ENCODE measurements around the gene HK2.
"Not testable (repeated sequence)": the region's sequence is repeated elsewhere in the genome, so short reads cannot be mapped to it uniquely, and the experiment has no call there.

The HK2 gene

DNA sequence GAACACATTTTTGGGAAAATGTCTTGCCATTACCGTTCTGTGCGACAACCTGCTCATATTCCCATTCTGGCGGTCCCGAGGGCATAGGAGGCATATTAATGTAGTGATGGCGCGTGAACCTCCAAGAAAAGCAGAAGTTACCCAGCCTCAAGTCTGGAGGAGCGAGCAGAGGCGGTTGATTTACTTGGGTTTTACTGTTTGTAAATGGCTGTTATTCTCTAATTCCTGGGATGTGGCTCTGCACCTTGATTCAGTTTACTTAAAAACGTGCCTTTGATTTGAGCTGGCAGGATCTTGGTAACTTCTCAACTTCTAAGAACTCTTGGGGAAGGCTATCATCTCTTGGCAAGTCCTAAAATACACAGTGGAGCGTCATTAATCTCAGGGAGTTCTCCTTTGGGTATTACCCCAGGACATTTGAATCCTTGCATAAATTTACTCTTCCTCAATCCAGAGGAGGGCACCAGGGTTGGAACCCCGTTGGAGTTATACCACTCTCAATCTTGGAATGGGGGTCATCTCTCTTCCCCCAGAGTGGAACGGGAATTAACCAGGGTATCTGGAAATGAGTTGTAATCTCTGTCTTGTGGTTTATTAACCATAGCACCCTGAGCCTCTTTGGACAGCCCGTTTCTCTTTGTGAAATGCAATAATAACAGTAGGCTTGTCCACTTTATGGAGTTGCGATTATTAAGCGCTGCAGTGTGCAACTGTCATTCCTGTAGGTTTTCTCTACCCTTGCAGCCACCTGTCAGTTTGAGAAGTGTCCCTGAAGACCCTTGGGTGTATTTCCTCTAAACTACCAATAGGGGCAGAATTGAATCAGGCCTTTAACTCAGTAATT is 2.1 kb downstream of the HK2 start:
- DNase-seq = peak; percentile 68

DNA sequence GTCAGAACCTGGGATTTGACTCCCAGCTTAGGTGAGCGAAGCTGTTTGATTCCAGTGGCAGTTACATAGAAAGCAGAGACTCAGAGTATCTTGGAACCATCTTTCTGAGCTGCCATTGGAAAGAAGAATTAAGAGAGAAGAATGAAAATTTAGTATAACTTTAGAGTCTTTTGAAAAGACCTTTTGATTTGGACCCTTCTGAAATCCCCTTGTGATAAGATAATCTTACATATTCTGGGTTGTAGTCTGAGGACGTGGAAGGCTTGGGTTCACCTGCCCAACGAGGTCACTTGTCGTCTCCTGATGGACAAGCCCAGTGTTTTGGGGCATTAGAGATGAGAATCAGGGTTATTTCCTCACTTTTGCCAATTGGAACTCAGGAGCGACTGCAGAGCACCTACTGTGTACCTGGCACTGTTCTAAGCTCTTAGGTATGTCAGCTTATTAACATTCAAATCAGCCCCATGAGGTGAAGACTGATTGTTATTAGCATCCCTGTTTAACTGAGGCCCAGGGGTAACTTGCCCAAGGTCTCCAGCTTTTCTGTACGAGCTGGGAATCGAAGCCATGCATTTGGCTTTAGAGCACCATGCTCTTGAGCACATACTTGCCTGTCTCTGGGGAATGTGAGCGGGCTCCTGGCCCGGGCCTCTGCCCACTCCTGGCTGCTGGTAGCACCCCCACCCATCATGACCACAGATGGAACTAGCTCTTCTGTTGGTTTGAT is 2.9 kb downstream of the HK2 start:
- DNase-seq = no peak

DNA sequence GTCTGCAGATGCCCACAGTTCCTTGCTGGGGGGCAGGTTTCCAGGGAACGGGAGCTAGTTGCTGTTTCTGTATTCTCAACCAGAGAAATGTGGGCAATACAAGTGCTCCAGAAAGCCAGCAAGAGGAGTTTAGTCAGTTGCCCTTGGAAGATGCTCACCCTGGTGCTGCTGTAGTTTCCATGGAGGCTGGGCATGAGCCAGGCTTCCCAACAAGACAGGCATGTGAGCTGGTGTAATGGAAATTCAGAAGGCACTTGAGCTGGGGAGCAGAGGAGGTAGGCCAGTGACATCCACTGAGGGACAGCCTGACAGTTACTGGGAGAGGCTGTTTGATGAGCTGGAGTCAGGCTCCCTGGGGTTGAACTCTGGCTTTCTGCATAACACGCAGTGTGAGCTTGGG is 7.7 kb downstream of the HK2 start:
- no peak for DNase-seq

DNA sequence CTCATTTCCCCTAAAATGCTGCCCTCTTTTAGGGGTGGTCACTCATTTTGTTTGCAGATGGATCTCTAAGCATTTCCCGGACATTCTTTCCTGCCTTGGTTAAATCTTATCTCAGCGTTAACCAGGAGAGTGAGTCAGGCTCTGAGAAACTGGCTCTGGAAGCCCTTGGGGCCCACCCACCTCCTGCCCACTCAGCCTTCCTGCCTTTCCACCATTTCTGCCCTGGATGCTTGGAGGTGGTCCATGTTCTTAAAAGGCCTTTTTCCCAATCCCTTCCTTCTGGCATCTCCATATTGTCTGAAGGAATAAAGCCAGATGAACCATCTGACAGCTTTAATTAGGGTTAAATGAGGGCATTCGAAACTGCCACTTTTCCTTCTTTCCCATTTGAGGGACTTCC is 9.5 kb downstream of the HK2 start:
- DNase-seq = no peak

DNA sequence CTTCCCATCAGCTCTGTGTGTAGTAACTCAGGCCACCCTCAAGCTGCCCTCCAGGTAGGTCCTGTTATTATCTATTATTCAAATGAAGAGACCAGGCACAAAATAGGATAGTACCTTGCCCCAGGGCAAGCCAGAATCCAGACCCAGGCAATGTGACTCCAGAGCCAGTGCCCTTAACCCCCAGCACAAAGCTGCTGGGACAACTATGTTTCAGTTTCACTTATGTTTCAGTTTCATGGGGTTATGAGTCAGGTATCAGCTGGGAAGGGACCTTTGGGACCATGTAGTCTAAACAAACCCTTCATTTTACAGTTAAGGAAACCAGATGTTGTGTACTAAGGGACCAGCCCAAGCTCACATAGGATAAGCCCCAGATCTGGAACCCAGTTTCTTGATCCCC is 10.0 kb downstream of the HK2 start:
- no peak for DNase-seq

DNA sequence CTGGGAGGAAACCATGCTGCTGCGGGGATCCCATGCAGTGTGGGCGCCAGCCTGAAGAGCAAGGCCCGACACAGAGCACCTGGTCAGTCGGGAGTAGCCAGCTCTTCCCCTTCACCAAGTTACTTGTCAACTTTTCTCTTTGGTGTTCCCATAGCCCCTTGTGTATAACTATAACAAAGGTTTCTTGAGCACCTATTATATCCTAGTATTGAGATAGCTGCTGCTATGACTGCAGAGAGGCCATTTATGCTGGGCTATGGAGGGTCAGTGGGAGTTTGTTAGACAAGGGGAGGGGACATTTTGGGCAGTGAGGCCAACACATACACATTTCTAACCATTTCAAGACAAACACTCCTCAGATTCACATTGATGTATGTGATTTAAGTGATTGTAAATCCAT is 10.8 kb downstream of the HK2 start:
- DNase-seq = no peak

DNA sequence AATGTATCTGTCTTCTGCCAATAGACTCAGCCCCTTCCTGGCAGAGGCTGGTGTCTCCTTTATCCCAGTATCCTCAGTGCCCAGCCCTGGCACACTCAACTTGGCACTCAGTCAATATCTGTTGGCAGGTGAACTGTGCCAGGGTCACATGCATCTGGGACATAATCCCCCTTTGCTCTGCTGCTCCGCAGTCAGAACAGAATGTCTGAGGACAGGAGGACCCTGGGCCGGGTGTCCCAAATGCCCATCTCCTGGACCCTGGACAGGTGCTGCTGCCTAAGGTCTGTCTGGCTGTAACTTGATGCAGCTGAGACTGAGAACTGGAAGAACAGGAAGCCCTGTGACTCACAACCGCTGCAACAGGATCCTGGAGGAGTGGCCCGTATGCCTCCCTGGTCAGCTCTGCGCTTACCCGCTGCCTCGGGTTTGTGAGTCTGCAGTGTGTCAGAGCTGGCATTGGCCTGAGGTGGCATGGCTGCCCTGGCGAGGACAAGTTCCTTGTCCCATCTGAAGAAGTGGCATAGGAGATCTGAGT is 11.4 kb downstream of the HK2 start:
- DNase-seq = no peak

DNA sequence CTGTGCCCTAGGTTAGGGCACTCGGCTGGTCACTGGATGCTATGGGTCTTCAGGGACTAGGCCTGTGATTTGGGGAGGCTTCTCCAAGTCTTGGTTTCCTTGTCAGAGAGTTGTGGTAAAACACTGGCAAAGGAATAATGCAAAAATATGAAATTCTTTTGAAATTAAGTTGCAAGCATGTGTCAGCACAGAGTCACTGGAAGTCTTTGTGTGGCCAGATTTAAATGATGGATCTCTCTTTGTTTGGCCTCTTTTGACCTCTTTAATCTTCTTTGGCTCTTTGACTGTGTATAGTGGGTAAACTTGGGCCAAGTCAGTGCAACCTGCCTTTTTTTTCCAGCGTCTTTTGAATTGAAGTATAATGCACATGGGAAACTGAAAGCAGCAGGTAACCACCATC is 12.1 kb downstream of the HK2 start:
- no peak for DNase-seq

DNA sequence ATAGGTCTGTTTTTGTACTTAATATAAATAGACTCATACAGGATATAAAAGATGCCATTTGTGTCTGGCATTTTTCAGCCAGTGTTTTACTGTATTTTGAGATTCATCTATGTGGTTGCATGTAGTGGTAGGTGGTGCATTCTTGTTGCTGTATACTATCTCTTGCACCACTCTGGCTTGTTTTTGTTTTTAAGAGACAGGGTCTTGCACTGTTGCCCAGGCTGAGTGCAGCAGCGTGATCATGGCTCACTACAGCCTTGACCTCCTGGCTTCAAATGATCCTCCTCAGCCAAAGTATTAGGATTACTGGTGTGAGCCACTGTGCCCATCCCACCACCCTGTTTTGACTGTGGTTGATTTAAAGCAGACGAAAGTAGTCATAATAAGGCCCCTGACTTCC is 12.6 kb downstream of the HK2 start:
- no peak for DNase-seq

DNA sequence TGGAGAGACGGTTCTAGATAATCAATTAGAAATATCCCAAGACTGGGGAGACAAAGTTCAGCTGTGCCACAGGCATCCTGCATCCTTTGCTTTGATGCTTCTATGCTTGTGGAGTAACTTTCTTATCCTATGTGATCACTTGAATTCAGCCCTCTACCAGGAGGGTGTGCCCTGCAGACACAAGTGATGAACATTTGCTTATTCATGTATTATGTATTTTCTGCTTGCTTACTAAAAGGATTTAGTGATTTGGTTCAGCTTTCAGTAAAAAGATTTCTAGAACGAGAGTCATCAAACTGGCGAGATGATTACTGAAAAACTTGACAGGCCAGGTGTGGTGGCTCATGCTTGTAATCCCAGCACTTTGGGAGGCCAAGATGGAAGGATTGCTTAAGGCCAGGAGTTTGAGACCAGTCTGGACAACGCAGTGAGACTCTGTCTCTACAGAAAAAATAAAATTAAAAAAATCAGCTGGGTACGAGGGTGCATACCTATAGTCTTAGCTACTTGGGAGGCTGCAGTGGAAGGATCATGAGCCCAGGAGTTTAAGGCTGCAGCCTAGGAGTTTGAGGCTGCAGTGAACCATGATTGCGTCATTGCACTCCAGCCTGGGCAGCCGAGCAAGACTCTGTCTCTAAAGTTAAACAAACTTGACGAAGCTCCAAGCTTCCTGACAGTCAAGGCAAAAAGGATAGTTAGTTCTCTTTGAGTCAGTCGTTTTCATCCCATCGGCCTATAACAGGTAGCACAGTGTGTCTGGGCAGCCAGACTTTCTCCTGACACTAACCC is 13.3 kb downstream of the HK2 start:
- no peak for DNase-seq

DNA sequence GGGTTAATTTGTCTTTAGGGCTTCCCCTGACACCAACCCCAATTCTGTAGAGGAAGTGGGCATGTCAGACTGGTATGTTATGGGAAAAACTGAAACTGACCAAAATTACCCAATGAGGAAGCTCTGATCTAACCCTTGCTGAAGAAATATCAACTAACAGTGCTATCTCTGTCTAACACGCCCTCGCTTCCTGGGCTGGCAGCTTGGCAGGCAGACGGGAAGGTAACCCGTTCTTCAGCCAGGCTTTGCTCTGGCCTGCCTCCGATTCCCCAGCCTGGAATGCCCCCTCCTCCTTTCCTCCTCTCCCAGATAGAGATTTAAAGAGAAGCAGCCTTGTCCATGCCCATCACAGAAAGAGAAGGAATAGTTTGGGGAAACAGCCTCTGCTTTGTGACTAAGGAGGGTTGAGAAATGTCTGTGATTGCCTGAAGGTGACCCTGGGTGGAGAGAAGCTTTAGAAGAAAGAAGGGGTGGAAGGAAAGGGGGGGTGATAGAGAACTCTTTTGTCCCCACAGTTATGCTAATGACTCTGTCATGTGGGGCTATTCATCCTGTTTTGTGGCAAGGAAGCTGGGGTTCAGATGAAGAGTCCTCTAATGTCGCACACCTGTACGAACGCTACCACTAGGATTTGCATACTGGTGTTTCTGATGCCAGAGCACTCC is 15.4 kb downstream of the HK2 start:
- DNase-seq = no peak

DNA sequence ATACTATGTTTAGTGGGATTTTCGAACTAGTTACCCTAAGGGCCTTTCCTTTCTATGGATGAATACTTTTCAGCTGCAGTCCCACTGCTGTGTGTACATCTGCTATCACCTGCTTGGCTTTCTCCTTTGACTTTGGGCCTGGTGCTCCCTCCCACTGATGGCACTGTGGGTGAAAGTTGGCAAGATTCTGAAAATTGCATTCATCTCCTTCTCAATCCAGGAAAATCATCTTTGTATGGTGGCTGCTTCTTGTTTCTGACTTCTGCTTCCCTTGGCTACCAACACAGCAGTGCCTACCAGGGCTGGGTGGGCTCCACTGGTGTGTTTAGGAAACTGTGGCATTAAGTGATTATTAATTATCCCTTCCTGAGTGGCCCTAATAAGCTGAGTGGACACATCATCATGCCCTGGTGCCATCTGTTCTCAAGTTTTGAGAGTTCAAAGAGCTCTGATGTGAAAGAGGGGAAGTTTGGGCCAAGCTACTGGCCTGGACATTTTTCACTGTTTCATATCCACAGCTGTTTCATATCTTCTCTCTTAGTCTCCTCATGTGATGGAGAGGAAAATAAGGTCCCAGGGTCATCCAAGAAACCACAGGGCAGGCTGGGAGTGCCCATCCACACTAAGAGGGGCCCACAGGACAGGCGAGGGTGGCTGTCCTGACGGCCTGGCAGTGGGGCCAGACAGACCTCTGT is 16.7 kb downstream of the HK2 start:
- no peak for DNase-seq

DNA sequence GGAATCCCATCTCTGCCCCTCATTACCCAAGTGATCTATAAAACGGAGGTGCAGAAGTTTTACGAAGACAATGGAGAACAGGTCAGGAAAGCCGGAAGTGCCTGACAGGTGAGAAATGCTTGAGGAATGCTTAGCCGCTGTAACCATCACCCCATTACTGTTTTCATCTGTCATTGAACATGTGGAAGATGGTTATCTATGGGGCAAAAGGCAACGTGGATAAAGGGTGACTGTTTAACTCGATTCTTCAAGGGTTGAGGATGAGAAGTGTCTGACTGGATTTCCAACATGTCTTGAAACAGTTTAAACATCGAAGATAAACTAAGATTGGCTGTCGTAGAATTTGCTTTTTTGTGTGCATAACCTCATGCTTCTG is 17.3 kb downstream of the HK2 start:
- DNase-seq = no peak

DNA sequence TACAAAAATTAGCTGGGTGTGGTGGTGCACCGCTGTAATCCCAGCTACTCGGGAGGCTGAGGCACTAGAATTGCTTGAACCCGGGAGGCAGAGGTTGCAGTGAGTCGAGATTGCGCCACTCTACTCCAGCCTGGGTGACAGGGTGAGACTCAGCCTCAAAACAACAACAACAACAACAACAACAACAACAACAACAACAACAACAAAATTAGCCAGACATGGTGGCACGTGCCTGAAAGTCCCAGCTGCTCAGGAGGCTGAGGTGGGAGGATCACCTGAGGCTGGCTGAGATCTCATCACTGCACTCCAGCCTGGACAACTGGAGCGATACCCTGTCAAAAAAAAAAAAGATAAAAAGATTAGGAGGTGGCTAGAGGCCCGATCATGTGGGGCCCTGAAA is 19.4 kb downstream of the HK2 start:
- not testable (repeated sequence) for DNase-seq

DNA sequence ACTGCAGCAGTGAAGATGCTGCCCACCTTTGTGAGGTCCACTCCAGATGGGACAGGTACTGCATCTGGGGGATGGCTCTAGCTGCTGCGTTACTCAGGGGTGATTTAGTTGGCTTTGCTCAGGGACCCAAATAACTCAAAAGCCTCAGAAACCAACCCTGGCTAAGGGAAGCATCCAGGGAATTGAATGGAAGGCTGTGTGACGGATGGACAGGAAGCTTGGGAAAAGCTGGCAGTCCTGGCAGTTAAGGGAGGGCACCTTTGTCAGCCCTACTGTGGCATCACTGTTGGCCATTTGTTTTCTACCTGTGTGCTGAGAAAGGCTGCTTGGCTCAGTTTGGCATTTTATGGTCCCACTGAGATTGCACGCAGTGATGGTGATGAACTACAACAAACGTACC is 20.5 kb downstream of the HK2 start:
- no peak for DNase-seq

DNA sequence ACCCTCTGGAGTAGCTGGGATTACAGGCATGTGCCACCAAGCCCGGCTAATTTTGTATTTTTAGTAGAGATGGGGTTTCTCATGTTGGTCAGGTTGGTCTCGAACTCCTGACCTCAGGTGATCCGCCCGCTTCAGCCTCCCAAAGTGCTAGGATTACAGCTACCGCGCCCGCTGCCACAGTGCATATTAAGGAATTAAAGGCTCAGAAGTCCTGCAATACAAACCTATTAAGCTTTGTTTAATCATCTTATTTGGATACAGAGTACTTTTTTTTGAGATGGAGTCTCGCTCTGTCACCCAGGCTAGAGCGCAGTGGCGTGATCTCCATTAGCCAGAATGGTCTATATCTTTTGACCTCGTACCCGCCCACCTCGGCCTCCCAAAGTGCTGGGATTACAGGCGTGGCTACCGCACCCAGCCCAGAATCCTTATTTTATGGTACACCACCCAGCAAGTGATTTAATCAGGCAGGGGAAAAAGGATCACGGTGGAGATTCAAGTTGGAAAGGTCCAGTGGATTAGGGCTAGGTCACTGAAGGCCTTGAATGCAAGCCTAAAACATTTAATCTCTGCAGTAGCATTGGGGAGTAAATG is 21.3 kb downstream of the HK2 start:
- not testable (repeated sequence) for DNase-seq

DNA sequence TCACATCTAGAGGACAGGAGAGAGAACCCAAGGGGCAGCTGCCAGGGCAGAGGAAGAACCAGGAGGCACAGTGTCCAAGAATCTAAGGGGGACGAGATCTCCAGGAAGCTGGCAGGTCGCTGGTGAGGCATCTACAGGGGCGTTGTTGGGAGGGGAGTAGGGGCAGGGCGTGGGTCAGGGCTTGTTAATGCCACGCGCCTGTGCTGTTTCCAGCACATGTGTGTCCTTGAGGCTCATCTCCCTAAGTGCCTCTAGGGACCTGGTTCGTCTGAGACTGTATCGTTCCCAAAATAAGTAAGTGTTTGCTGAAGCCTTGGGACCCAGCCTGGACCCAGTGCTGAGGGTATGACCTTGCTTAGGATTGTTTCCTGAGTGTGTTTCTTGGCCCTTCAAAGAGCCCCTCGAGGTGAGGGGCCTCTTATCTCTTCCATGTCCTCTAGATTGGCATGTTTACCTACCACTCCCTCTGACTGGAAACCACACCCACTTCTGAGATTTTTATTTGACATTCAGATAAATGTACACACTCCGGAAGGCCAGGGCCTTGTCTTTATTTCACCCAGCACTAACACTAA is 22.2 kb downstream of the HK2 start:
- DNase-seq = no peak

DNA sequence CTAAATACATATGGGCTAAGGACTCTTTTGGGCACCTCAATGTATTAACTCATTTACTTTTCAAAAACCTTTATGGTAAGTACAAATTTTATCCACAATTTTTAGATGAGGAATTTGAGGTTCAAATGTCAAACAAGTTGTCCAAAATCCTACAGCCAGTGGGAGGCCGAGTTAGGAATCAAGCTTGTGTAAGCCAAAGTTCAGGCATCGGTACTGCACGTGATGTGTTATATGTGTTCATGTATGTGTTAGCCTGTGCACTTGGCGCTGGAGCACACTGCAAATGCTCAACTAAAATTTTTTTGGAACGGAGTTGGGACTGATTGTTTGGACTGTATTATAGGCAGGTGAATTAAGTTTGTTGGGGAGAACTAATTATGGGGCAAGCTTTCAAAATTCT is 22.7 kb downstream of the HK2 start:
- no peak for DNase-seq

DNA sequence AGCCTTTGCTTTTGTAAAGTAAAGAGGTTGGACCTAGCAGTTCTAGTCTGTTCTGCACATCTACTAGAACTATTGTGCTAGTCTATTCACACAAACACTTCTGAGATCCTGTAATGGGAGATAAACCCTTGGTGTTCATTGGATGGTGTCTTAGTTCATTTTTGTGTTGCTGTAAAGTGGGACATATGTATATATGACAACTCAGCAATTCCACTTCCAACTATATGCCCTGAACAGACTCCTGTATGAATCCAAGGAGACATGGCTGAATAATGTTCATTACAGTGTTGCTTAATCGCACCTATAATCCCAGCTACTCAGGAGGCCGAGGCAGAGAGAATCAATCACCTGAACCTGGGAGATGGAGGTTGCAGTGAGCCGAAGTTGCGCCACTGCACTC is 23.3 kb downstream of the HK2 start:
- DNase-seq = no peak

DNA sequence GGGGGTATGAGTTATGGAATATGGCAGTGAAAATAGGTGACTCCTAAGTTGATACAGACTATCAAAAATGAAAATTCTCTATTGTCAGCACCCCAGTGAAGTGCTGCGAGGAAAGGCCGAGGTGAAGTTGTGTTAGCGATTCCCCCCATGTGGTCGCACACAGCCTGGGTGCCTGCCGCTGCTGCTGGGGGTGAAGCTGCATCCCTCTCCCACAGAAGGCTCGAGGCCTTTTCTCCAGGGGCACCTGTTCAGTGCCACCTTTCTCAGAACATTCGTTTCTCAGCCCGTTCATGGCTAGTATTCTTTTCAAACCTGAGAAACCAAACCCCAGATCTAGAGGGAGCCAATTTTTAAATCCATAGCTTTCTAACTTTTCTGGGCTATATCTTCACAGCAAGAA is 23.8 kb downstream of the HK2 start:
- no peak for DNase-seq

DNA sequence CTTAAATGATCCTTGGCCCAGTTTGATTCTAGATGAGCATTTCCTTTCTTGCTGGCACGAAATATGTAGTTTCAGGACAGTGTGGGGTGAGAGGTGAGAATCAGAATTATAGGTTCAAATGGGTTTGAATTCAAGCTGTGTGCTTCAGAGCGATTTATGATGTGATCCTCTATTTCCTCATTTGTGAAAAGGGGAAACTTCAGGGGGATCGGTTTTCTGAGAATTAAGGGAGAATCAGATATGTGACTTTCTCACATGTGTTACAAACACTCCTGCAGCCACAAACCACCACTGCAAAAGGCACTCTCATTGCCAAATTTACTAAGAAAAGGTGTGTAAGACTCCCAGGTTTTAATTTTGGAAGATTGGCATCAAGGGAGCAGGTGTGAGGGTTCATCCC is 24.4 kb downstream of the HK2 start:
- DNase-seq = no peak

DNA sequence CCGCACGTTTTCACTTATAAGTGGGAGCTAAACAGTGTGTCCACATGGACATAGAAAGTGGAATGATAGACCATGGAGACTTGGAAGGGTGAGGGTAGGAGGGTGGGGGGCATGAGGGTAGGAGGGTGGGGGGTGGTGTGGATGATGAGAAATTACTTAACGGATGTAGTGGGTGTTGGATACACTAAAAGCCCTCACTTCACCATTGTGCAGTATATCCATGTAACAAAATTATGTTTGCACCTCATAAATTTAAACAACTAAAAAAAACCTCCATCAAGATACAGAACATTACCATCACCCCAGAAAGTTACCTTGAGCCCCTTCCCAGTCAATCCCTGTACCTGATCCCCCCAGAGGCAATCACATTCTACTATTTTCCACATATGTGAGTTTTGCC is 26.2 kb downstream of the HK2 start:
- no peak for DNase-seq

All from NCI-H345 (cell line).